Measurements from ENCODE around the gene RBM15B.
"Not testable (repeated sequence)": the region's sequence is repeated elsewhere in the genome, so short reads cannot be mapped to it uniquely, and the experiment has no call there.

RBM15B gene

GRCh38 chr3:51391075-51391565 lies at the start of gene RBM15B:
RBM15B (plus strand) TSS chr3:51391285; CDS start chr3:51391400, 115 bp downstream.
- DNase-seq: peak; percentile 98

GRCh38 chr3:51343918-51344687 lies 47.0 kb upstream of the RBM15B start:
- no peak for DNase-seq

- no peak for DNase-seq
Observed at GRCh38 chr3:51350751-51351150, 40.3 kb upstream of the RBM15B start.

- DNase-seq: no peak
Observed at GRCh38 chr3:51353131-51353530, 38.0 kb upstream of the RBM15B start.

- DNase-seq: no peak
Observed at GRCh38 chr3:51353691-51354090, 37.4 kb upstream of the RBM15B start.

- DNase-seq: no peak
Observed at GRCh38 chr3:51354172-51354571, 36.9 kb upstream of the RBM15B start.

- DNase-seq: no peak
Observed at GRCh38 chr3:51354731-51355615, 36.1 kb upstream of the RBM15B start.

GRCh38 chr3:51355891-51356578 lies 35.0 kb upstream of the RBM15B start:
- no peak for DNase-seq

GRCh38 chr3:51357856-51358255 lies 33.2 kb upstream of the RBM15B start:
- DNase-seq: no peak

- DNase-seq: no peak
Observed at GRCh38 chr3:51358981-51359380, 32.1 kb upstream of the RBM15B start.

GRCh38 chr3:51360806-51361205 lies 30.3 kb upstream of the RBM15B start:
- no peak for DNase-seq

GRCh38 chr3:51361746-51362145 lies 29.3 kb upstream of the RBM15B start:
- DNase-seq: no peak

- no peak for DNase-seq
Observed at GRCh38 chr3:51362476-51362875, 28.6 kb upstream of the RBM15B start.

- DNase-seq: not testable (repeated sequence)
Observed at GRCh38 chr3:51368276-51368675, 22.8 kb upstream of the RBM15B start.

- peak; percentile 57 for DNase-seq
Observed at GRCh38 chr3:51371943-51372557, 19.0 kb upstream of the RBM15B start.

- DNase-seq: no peak
Observed at GRCh38 chr3:51373658-51374421, 17.2 kb upstream of the RBM15B start.

- DNase-seq: no peak
Observed at GRCh38 chr3:51374456-51374855, 16.6 kb upstream of the RBM15B start.

GRCh38 chr3:51375136-51375535 lies 15.9 kb upstream of the RBM15B start:
- no peak for DNase-seq

- DNase-seq: no peak
Observed at GRCh38 chr3:51375571-51375970, 15.5 kb upstream of the RBM15B start.

GRCh38 chr3:51378065-51378464 lies 13.0 kb upstream of the RBM15B start:
- no peak for DNase-seq

GRCh38 chr3:51378726-51379125 lies 12.4 kb upstream of the RBM15B start:
- no peak for DNase-seq

GRCh38 chr3:51379301-51379700 lies 11.8 kb upstream of the RBM15B start:
- DNase-seq: peak; percentile 52

Data from right hindlimb (tissue), 1 donor.